Fibroblast of skin of abdomen (primary cell): Measurements from ENCODE around the gene TRPC3. TPM values are rescaled to one million over a fixed set of nuclear protein-coding genes. Genes with fewer than 3 reads are reported as not detected.

ENCODE experiments used
- DNase-seq: peaks from one replicate; pipeline ENCODE4 v3.0.0-alpha.2; 2013
- polyA plus RNA-seq, 2 experiments: library from polyadenylated mRNA; unstranded; fragments of 120-200 nt; gene quantifications; one replicate each; pipeline ENCODE4 v1.2.1, GENCODE V29; 2013; ENCODE audit not compliant: insufficient read length in 2 of 2

TRPC3 gene
- 1.7 TPM for polyA plus RNA-seq (2013, experiment 1 of 2; ENCODE audit: insufficient read length)
- polyA plus RNA-seq (2013, experiment 2 of 2; ENCODE audit: insufficient read length) = 1.6 TPM

GRCh38 chr4:121951521-121952110 lies at the start of gene TRPC3:
TRPC3 (minus strand) TSS chr4:121952060; CDS start chr4:121951680, 380 bp downstream.
- DNase-seq = peak; percentile 33

- no peak for DNase-seq
Observed at GRCh38 chr4:122000849-122001248, 49.0 kb upstream of the TRPC3 start.

- peak; percentile 21 for DNase-seq
Observed at GRCh38 chr4:121998024-121998423, 46.2 kb upstream of the TRPC3 start.

DNA sequence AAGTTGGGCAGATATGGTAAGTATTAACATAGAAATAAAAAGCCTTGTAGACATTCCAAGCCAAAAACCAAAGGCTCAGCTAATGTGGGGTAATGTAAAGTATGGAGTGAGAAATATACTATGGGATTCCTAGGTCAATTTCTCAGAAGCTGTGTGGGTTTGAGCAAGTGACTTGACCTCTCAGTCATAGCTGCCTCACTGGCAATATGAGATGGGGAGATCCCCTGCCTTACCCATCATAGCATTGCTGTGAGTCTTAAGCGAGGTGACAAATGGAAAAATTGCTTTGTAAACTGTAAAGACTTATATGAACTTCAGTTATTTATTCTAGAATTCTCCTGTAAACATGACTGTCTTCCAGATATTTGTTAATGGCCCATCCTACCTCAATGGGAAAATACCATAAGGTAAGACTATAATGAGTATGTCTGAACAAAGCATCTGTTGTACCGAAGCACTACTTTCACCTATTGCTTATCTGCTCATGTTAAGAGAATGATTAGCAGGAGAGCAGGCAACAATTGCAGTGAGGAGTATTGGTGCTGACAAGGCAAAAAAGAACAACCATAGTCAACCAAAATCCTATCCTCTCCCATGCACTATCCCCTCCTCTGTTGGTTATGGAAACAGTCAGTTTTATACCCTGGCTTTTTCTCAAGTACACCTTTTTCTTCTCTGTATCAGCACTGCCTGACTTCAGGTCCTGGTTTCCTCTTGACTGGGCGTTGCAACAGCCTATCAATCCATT lies 44.1 kb upstream of the TRPC3 start:
- DNase-seq = no peak

GRCh38 chr4:121991968-121992367 lies 40.1 kb upstream of the TRPC3 start:
- DNase-seq = peak; percentile 9

GRCh38 chr4:121990489-121990888 lies 38.6 kb upstream of the TRPC3 start:
- DNase-seq = no peak

DNA sequence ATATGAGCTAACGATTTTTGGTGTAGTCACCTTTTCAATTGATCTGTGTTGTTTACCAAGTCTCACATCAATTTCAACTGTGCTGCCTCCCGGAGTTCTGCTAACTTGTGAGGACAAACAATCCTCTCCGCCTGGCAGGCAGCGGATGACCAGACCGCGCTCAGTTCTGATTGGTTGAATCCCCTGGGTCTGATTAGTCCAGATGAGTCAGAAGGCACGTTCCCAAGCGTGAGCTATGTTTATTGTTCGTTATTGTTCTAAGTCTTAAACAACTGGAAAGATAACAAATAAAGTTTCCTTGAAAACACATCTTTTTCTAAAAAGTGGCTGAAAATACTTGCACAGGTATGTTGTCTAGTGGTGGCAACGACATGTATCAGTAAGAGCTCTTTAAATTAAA lies 37.9 kb upstream of the TRPC3 start:
- DNase-seq = peak; percentile 21

DNA sequence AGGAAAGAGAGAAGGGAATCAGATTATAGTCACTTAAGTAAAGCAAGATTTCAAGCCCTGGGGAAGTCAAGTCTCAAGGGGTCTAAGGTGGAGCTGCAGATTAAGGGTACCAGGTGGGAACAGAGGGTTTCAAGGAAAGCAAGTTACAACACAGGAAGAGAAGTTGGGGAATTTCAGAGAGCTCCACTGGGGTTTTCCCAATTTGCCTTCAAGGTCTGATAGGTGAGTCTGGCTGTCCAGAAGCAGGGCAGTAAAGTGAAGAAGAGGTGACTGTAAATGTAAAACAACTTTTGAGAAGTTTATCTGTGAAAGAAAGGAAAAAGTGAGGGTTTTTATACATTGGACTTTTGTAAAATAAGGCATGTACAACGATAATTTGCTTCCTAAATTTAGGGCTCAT lies 37.1 kb upstream of the TRPC3 start:
- DNase-seq = no peak

GRCh38 chr4:121980643-121981042 lies 28.8 kb upstream of the TRPC3 start:
- peak; percentile 85 for DNase-seq

DNA sequence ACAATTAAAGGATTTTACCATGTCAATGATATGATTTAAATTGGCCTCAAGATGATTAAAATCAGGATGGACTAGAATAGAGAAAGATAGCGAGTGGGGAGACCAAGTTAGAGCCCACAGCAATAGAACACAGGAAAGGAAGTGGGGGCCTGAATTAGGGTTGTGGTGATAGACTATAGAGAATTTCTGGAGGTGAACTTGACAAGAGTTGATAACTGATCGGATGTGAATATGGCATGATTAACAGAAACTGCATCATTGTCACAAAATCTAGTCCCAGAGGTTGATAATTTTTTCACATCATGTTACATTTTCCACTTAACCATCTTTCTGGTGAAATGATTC lies 26.3 kb upstream of the TRPC3 start:
- no peak for DNase-seq

DNA sequence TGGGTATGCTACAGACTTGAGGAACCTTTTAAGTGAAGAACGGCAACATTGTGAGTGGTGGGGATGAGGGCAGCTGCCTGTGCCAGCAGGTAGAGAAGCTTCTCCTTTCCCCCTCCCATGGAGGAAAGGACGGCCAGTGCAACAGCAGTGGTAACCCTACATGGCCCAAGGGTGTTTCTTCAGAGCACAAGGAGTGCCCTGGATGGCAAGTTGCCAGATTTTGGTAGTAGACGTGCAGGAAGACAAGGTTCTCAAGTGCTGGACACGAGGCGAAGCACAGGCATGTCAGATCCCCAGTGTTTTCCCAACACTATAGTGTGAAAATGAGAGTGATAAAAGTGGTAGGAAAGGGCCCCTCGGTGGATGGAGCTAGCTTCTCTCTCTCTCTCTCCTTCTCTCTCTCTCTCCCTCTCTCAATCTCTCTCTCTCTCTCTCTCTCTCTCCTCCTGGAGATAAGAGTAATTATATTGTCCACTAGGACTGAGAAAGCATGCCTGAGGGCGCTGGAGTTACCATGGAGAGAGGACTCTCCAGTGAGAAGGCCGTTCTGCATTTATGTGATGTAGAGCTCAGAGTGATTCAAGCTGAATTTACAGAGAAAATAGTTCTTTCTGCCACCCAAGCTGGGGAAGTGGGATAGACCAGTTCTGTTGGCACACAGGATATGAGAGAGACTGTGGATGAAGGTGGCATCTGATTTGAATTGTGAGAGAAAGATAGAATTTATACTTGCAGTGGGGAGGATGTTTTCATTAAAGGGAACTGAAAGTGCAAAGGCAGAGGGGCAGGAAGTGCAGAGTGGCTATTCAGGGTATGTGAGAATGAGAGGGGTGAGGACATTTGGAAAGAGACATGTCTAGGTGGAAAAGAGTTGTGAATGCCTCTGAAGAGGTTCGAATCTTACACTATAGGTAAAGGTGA lies 25.7 kb upstream of the TRPC3 start:
- DNase-seq = no peak

DNA sequence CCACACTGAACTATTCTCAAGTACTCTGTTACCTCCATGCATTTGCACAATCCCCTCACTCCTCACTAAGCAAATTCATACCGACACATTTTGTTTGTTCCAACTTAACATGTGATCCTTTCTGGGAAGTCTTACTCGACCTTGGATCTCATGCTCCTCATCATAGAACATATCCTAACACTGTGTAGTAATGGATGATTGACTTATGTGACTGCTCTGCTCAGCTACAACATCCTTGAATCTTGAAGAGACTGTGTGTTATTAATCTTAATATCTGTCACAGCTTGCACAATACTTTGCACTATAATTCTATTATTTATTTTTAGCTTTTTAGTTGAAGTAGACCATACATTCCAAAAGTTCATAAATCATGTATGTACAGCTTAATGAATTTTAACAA lies 23.9 kb upstream of the TRPC3 start:
- DNase-seq = no peak

- DNase-seq = no peak
Observed at GRCh38 chr4:121973816-121974215, 22.0 kb upstream of the TRPC3 start.

GRCh38 chr4:121968859-121969258 lies 17.0 kb upstream of the TRPC3 start:
- no peak for DNase-seq

DNA sequence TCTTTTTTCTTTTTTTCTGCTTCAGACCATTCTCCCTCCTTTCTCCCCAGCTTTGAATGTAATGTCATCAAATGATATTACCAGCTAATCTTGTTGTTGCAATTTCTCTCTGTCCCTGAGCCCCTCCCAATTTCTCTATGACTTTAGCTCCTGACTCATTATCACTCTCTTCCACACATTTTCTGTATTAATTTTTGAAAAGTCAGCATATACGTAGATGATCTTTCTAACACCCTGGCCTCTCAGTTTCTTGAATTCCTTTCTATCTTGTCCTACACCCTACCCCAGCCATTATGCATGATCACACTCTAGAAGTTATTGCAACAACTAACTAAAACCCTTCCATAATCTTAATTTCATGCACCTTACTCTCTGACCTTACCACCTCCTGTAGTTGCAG lies 13.1 kb upstream of the TRPC3 start:
- DNase-seq = no peak

- no peak for DNase-seq
Observed at GRCh38 chr4:121960818-121961217, 9.0 kb upstream of the TRPC3 start.

DNA sequence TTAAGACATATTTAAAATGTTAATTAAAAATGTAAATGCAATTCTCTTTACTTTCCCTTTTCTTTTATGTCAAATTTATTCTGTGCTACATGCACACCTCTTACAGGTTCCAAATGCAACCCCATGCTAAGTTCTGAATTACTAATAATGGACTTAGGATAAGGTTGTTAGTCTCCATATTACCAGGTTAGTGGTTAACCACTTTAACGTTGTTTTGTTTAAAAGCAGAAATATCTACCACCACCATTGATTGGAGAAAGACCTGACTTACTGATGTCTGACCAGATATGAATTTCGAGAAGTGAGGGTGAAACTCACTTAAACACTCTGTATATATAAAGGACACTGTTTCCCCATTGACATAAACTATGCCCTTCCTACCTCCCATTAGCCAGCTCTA lies 6.9 kb upstream of the TRPC3 start:
- no peak for DNase-seq

DNA sequence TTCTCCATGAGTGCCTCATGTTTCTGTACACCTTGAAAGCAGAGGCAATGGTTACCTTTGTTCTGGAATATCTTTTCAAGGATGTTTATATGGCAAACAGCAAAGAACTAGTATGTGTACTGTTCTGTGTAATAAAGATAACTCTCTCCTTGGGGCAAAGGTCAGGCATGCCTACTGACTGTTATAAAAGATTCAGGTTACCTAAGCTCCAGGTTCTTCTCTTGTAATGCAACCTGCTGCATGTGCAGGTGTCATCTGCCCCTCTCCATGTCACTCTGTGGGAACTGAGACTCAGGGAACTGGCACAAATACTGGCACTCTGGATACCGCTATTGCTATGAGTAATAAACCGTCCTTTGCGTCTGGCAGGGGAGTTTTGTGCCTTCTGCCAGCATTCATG lies 5.4 kb upstream of the TRPC3 start:
- DNase-seq = no peak

DNA sequence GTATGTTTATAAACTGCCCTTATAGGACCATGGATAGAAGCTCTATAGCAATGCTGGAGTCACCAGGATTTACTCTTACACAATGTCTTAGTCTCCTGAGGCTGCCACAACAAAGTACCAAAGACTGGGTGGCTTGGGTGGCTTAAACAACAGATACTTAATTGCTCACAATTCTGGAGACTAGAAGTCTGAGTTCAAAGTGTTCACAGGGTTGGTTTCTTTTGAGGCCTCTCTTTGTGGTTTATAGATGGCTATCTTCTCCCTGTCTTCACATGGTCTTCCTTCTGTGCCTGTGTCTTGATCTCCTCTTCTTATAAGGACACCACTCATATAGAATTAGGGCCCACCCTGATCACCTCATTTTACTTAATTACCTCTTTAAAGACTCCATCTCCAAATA lies 2.0 kb upstream of the TRPC3 start:
- no peak for DNase-seq

- DNase-seq = no peak
Observed at GRCh38 chr4:121952290-121952689, 430 bp upstream of the TRPC3 start.

DNA sequence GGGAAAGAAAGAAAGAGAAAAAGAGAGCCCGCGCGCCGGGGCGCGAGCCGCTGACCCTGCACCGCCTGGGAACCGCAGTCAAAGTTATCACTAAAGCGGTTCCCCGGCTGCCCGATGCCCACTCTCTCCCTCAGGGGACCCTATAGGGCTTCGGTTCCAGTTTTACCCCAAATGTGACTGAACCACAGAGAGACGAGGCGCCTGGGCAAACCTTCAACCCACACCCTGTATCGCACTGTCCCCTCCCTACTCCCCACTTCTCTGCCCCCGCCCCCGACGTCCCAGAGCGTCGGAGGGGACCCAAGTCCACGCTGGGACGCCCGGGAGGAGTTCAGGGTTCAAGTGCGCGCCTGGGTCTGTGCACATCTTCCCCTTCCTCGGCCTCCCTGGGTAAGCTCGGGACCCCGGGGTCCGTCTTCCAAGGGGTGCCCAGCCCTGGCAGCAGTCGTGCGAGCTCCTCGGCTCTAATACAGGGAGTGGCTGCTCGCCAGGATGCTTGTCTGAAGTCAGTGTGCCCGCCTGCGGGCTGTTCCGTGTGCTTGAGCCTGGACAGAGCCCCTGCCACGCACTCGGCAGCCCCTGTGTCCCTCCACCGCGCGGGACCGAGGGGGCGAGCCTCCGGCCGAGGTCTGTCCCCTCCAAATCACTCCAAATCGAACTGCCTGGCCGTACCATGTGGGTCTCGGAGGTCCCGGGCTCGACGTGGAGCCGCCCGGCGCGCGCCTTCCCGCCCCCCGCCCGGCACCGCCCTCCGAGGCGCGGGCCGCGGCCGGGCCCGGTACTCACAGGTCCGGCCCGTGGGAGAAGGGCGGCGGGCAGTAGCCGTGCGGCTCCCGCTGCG lies 960 bp downstream of the TRPC3 start:
- DNase-seq = no peak

GRCh38 chr4:121950212-121950679 lies 1.6 kb downstream of the TRPC3 start:
- DNase-seq = peak; percentile 74
